A549 (cell line): ENCODE measurements around the gene PPP3CA.

Experiments
- CBX2 ChIP-seq: fragments of 200-600 bp; sonication (generic); IDR thresholded peaks from 2 replicates; pipeline ENCODE4 v1.6.1; 2016; ENCODE audit warnings: low read depth, mild to moderate bottlenecking, borderline replicate concordance
- CEBPB ChIP-seq, 2 experiments: fragments of >200 bp in 1 of 2; sonication (Bioruptor Twin) in 1 of 2; formaldehyde crosslinking in 1 of 2; IDR thresholded peaks; 2 replicates each; pipeline ENCODE4 v1.6.1; 2012 to 2016
- FOSB ChIP-seq: fragments of 250-450 bp; sonication (Bioruptor Pico); IDR thresholded peaks from 2 replicates; pipeline ENCODE4 v1.5.0; 2020; ENCODE audit warnings: mild to moderate bottlenecking, moderate library complexity
- MYC ChIP-seq: IDR thresholded peaks from 2 replicates; pipeline ENCODE4 v1.6.1; 2012; ENCODE audit warnings: mild to moderate bottlenecking, inconsistent platforms, low read length, improper control_type of control experiment, borderline replicate concordance
- POLR2A ChIP-seq: IDR thresholded peaks from 2 replicates; pipeline ENCODE4 v1.6.1; 2012; ENCODE audit warnings: mild to moderate bottlenecking, low read length
- TF ChIP-seq, protein P1 (sequence below): fragments of 200-600 bp; sonication (generic); IDR thresholded peaks from 2 replicates; pipeline ENCODE4 v1.6.1; 2016; ENCODE audit warnings: antibody characterized with exemption, mild to moderate bottlenecking, moderate library complexity
- TF ChIP-seq, protein P2 (sequence below): fragments of >200 bp; sonication (Bioruptor Twin); formaldehyde crosslinking; IDR thresholded peaks from 3 replicates; pipeline ENCODE4 v1.5.1; 2016

DNA sequence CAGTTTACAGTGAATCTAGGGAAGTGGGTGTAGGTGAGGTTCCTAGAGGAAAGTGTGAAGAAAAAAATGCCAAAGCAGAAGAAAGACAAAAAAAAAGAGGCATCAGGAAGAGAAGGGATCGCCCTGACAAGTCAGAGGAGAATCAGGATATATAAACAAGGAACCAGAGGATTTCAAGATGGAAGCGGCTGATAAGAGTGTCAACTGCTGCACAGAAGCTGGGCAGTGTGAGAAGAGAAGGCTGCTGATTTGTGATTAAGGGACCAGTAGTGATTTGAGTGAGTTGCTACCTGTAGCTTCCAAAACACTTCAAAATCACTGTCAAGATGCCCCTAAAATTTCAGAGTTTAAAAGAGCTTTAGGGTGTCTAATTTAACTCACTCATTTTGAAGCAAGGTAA lies 258.2 kb downstream of the PPP3CA start:
- no peak for TF ChIP-seq POLR2A
- TF ChIP-seq, protein P1, sequence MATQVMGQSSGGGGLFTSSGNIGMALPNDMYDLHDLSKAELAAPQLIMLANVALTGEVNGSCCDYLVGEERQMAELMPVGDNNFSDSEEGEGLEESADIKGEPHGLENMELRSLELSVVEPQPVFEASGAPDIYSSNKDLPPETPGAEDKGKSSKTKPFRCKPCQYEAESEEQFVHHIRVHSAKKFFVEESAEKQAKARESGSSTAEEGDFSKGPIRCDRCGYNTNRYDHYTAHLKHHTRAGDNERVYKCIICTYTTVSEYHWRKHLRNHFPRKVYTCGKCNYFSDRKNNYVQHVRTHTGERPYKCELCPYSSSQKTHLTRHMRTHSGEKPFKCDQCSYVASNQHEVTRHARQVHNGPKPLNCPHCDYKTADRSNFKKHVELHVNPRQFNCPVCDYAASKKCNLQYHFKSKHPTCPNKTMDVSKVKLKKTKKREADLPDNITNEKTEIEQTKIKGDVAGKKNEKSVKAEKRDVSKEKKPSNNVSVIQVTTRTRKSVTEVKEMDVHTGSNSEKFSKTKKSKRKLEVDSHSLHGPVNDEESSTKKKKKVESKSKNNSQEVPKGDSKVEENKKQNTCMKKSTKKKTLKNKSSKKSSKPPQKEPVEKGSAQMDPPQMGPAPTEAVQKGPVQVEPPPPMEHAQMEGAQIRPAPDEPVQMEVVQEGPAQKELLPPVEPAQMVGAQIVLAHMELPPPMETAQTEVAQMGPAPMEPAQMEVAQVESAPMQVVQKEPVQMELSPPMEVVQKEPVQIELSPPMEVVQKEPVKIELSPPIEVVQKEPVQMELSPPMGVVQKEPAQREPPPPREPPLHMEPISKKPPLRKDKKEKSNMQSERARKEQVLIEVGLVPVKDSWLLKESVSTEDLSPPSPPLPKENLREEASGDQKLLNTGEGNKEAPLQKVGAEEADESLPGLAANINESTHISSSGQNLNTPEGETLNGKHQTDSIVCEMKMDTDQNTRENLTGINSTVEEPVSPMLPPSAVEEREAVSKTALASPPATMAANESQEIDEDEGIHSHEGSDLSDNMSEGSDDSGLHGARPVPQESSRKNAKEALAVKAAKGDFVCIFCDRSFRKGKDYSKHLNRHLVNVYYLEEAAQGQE = no peak
- TF ChIP-seq, protein P2, sequence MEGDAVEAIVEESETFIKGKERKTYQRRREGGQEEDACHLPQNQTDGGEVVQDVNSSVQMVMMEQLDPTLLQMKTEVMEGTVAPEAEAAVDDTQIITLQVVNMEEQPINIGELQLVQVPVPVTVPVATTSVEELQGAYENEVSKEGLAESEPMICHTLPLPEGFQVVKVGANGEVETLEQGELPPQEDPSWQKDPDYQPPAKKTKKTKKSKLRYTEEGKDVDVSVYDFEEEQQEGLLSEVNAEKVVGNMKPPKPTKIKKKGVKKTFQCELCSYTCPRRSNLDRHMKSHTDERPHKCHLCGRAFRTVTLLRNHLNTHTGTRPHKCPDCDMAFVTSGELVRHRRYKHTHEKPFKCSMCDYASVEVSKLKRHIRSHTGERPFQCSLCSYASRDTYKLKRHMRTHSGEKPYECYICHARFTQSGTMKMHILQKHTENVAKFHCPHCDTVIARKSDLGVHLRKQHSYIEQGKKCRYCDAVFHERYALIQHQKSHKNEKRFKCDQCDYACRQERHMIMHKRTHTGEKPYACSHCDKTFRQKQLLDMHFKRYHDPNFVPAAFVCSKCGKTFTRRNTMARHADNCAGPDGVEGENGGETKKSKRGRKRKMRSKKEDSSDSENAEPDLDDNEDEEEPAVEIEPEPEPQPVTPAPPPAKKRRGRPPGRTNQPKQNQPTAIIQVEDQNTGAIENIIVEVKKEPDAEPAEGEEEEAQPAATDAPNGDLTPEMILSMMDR = no peak
- TF ChIP-seq FOSB (CRISPR knock-in tag) = no peak
- no peak for TF ChIP-seq CEBPB (IDR thresholded peaks at IDR 0.05)
- TF ChIP-seq MYC = no peak
- no peak for TF ChIP-seq CBX2
